ENCODE measurements around the gene FKBP14. TPM values are rescaled to one million over a fixed set of nuclear protein-coding genes. Genes with fewer than 3 reads are reported as not detected.

Gene FKBP14
- total and polyA plus RNA-seq, 2 donors from 2014 or later = 3.2 to 15.4 TPM

GRCh38 chr7:29971566-29972314, 54.8 kb downstream of the FKBP14 start:
- Histone ChIP-seq H3K36me3 (ENCODE audit: control insufficient read depth in 2 of 3, insufficient read depth in 3 of 3, low read length in 3 of 3) (peaks cover 0 to 2% (median 0%) of the 10 kb centered on the region in 3 donors), H3K4me3 (ENCODE audit: low read length in 3 of 3) (no peak overlapping the region), H3K4me1 (ENCODE audit: control insufficient read depth in 2 of 3, insufficient read depth in 2 of 3, low read depth in 1 of 3, low read length in 3 of 3) (no peaks in the 10 kb centered on the region), H3K9ac (ENCODE audit: low read length in 3 of 3) (no peak overlapping the region), H3K27ac (ENCODE audit: low read depth in 2 of 2, low read length in 2 of 2) (no peak overlapping the region), H3K27me3 (ENCODE audit: control insufficient read depth, insufficient read depth, low read length) (no peaks in the 10 kb centered on the region), H3K9me3 (ENCODE audit: control insufficient read depth in 2 of 3, insufficient read depth in 1 of 3, low read length in 3 of 3) (no peaks in the 10 kb centered on the region)
- TF ChIP-seq, protein P1, sequence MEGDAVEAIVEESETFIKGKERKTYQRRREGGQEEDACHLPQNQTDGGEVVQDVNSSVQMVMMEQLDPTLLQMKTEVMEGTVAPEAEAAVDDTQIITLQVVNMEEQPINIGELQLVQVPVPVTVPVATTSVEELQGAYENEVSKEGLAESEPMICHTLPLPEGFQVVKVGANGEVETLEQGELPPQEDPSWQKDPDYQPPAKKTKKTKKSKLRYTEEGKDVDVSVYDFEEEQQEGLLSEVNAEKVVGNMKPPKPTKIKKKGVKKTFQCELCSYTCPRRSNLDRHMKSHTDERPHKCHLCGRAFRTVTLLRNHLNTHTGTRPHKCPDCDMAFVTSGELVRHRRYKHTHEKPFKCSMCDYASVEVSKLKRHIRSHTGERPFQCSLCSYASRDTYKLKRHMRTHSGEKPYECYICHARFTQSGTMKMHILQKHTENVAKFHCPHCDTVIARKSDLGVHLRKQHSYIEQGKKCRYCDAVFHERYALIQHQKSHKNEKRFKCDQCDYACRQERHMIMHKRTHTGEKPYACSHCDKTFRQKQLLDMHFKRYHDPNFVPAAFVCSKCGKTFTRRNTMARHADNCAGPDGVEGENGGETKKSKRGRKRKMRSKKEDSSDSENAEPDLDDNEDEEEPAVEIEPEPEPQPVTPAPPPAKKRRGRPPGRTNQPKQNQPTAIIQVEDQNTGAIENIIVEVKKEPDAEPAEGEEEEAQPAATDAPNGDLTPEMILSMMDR (IDR thresholded peaks at IDR 0.05; ENCODE audit: borderline replicate concordance, extremely low read depth, insufficient read depth) = no peak
- DNase-seq = no peak
- intact Hi-C loops (cut with DNase I) = no loop called here
- FAIRE-seq = no peak

DNA sequence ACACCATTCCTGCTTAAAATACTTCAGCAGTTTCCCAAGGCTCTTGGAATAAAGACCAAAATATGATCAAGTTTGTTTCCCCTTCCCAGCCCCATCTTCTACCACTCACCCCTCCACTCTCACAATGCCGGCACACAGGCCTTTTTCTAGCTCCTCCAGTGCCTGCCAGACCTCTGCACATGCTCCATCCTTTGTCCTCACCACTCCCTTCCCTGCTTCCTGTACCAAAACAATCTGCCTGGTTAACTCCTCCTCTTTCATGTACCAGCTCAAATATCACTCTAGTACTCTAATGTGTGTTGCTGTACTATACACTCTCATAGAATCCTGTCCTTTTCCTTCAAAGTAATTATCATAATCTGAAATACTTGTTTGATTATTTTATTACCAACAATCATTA, 56.3 kb downstream of the FKBP14 start:
- Histone ChIP-seq H3K4me3 (ENCODE audit: low read length in 3 of 3) (no peak overlapping the region), H3K4me1 (ENCODE audit: control insufficient read depth in 2 of 3, insufficient read depth in 2 of 3, low read depth in 1 of 3, low read length in 3 of 3) (no peaks in the 10 kb centered on the region), H3K36me3 (ENCODE audit: control insufficient read depth in 2 of 3, insufficient read depth in 3 of 3, low read length in 3 of 3) (peaks cover 0 to 2% (median 0%) of the 10 kb centered on the region in 3 donors), H3K9ac (ENCODE audit: low read length in 3 of 3) (no peak overlapping the region), H3K9me3 (ENCODE audit: control insufficient read depth in 2 of 3, insufficient read depth in 1 of 3, low read length in 3 of 3) (no peaks in the 10 kb centered on the region), H3K27ac (ENCODE audit: low read depth in 2 of 2, low read length in 2 of 2) (no peak overlapping the region), H3K27me3 (ENCODE audit: control insufficient read depth, insufficient read depth, low read length) (no peaks in the 10 kb centered on the region)
- DNase-seq (no peak), FAIRE-seq (no peak)
- TF ChIP-seq, protein P1 (IDR thresholded peaks at IDR 0.05; ENCODE audit: borderline replicate concordance, extremely low read depth, insufficient read depth) = no peak
- intact Hi-C loops (cut with DNase I) = no loop called here

DNA sequence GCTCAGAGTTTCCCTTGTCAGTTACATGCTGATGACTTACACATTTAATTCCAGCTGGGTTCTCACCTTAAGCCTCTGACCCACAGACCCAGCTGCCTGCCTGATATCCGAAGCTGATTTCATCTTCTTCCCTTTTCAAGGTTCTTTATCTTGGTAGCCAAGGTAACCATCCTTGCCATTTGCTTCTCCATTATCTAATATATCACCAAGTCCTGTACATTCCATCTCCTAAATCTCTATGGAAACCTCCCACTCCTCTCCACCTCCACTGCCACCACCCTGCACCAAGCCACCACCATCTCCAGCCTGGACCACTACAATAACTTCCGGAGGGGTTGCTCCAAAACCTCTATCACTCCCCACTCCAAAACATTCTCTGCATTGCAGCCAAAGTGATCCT, 56.8 kb downstream of the FKBP14 start:
- Histone ChIP-seq H3K27me3 (ENCODE audit: control insufficient read depth, insufficient read depth, low read length) (no peaks in the 10 kb centered on the region), H3K27ac (ENCODE audit: low read depth in 2 of 2, low read length in 2 of 2) (no peak overlapping the region), H3K4me1 (ENCODE audit: control insufficient read depth in 2 of 3, insufficient read depth in 2 of 3, low read depth in 1 of 3, low read length in 3 of 3) (no peaks in the 10 kb centered on the region), H3K9me3 (ENCODE audit: control insufficient read depth in 2 of 3, insufficient read depth in 1 of 3, low read length in 3 of 3) (no peaks in the 10 kb centered on the region), H3K9ac (ENCODE audit: low read length in 3 of 3) (no peak overlapping the region), H3K36me3 (ENCODE audit: control insufficient read depth in 2 of 3, insufficient read depth in 3 of 3, low read length in 3 of 3) (peaks cover 0 to 2% (median 0%) of the 10 kb centered on the region in 3 donors), H3K4me3 (ENCODE audit: low read length in 3 of 3) (no peak overlapping the region)
- DNase-seq = no peak
- no peak for FAIRE-seq
- TF ChIP-seq, protein P1 (IDR thresholded peaks at IDR 0.05; ENCODE audit: borderline replicate concordance, extremely low read depth, insufficient read depth) = no peak
- intact Hi-C loops (cut with DNase I) = no loop called here
